AG09309 (cell line): Measurements from ENCODE around the gene IAPP.
"Not testable (repeated sequence)": the region's sequence is repeated elsewhere in the genome, so short reads cannot be mapped to it uniquely, and the experiment has no call there.

Experiments
- DNase-seq: peaks from one replicate; pipeline ENCODE4 v3.0.0-alpha.2; 2010; ENCODE audit warnings: low read depth
- H3K4me3 ChIP-seq: 2 replicates; pipeline ENCODE4 v1.5.1; 2011; ENCODE audit warnings: mild to moderate bottlenecking, low read depth, low read length, moderate library complexity; ENCODE audit not compliant: control insufficient read depth
- TF ChIP-seq, protein P1 (sequence below): IDR thresholded peaks from 2 replicates; pipeline ENCODE4 v1.5.1; 2011; ENCODE audit warnings: mild to moderate bottlenecking, low read depth, low read length, inconsistent platforms; ENCODE audit not compliant: insufficient read depth, control insufficient read depth; ENCODE audit errors: missing control alignments

The IAPP gene

DNA sequence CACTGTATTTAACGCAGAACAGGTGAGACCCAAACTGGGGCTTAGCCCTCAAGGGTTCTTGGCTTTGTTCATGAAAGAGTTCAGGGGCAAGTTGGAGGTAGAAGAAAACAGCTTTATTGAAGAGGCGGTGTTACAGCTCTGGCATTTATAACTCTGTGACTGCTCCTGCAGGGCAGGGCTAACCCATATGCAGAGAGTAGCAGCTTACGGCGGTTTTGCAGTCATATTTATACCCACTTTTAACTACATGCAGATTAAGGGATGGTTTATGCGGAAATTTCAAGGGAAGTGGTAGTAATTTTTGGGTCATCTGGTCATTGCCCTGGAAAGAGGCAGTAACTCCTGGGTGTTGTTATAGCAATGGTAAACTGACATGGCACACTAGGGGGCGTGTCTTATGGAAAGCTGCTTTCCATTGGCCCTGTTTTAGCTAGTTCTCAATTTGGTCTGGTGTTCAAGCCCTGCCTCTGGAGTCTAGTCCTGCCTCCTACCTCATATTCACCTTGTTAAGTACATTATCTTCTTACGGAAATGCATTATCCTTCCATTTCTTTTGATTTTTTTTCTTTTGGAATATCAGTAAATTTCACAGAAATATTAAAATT, 1.8 kb upstream of the IAPP start:
- TF ChIP-seq, protein P1, sequence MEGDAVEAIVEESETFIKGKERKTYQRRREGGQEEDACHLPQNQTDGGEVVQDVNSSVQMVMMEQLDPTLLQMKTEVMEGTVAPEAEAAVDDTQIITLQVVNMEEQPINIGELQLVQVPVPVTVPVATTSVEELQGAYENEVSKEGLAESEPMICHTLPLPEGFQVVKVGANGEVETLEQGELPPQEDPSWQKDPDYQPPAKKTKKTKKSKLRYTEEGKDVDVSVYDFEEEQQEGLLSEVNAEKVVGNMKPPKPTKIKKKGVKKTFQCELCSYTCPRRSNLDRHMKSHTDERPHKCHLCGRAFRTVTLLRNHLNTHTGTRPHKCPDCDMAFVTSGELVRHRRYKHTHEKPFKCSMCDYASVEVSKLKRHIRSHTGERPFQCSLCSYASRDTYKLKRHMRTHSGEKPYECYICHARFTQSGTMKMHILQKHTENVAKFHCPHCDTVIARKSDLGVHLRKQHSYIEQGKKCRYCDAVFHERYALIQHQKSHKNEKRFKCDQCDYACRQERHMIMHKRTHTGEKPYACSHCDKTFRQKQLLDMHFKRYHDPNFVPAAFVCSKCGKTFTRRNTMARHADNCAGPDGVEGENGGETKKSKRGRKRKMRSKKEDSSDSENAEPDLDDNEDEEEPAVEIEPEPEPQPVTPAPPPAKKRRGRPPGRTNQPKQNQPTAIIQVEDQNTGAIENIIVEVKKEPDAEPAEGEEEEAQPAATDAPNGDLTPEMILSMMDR: no peak
- H3K4me3 ChIP-seq: no peak overlapping the region
- no peak for DNase-seq

DNA sequence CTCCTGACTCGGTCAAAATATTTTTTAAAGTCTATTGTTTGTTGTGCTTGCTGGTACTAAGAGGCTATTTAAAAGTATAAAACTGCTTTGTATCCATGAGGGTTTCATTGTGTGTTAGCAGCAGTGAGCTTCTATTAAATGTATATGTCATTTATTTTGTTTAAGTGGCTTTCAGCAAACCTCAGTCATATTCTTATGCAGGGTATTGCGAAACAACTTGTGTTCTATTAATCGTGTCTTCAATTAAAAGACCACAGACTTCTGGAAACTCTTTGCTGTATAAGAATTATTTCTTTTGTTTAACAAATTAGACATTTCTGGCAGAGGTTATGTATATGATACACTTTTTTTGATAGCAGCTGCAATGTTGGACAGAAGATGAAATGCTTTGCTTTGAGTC, 6.5 kb downstream of the IAPP start:
- H3K4me3 ChIP-seq: no peak overlapping the region
- TF ChIP-seq, protein P1: no peak
- DNase-seq: no peak

DNA sequence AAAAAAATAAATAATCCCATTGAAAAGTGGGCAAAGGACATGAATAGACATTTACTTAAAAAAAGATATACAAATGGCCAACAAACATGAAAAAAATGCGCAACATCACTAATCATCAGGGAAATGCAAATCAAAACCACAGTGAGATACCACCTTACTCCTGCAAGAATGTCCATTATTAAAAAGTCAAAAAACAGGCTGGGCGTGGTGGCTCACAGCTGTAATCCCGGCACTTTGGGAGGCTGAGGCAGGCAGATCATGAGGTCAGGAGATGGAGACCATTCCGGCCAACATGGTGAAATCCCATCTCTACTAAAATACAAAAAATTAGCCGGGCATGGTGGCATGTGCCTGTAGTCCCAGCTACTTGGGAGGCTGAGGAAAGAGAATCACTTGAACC, 8.6 kb downstream of the IAPP start:
- not testable (repeated sequence) for DNase-seq, H3K4me3 ChIP-seq

DNA sequence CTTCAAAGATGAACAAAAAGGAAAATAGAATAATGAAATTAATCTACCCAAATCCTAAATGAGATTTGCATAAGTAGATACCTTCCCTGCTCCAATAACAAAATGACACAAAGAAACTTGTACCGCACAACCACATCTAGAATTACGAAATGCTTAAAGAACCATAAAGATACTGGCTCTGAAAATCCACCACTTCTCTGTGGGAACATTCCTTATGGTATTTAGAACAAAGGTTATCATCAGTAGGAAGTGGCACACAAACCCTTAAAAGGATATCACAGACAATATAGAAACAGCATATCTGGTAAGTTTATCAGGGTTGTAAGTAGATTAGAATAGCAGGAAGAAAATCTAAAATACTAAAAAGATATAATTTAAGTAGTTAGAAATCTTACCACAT, 11.6 kb downstream of the IAPP start:
- DNase-seq: no peak
- H3K4me3 ChIP-seq: no peak overlapping the region
- TF ChIP-seq, protein P1: no peak

DNA sequence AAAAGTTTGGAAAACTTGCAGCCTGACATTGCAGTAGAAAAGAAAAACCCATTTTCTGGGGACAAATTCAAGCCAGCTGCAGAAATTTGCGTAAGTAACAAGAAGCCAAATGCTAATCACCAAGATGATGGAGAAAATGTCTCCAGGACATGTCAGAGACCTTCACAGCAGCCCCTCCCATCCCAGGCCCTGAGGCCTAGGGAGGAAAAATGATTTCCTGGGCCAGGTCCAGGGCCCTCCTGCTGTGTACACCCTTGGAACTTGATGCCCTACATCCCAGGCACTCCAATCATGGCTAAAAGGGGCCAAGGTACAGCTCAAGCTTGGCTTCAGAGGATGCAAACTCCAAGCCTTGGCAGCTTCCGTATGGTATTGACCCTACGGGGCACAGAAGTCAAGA, 14.5 kb downstream of the IAPP start:
- TF ChIP-seq, protein P1: no peak

DNA sequence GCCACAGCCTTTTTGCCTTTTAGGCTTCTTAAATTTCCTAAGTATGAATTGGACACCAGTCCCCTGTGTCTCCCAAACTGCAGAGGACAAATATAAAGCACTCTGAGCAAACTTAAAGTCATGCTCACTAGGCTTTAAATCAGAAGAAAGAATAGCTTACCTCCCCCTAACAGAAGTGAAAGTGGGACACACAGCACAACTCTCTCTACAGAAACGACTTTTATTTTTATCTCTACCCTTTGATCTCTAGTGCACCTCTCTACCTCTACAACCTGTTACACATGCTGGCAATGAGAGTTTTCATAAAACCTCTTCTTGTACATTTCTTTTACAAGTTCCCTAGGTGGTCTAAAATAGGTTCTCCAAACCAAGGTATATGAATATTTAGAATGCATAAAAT, 19.7 kb downstream of the IAPP start:
- TF ChIP-seq, protein P1: no peak
- no peak overlapping the region for H3K4me3 ChIP-seq
- DNase-seq: no peak

More for the DNA sequence above, 14.5 kb downstream of the IAPP start:
- no peak for DNase-seq
- no peak overlapping the region for H3K4me3 ChIP-seq

DNA sequence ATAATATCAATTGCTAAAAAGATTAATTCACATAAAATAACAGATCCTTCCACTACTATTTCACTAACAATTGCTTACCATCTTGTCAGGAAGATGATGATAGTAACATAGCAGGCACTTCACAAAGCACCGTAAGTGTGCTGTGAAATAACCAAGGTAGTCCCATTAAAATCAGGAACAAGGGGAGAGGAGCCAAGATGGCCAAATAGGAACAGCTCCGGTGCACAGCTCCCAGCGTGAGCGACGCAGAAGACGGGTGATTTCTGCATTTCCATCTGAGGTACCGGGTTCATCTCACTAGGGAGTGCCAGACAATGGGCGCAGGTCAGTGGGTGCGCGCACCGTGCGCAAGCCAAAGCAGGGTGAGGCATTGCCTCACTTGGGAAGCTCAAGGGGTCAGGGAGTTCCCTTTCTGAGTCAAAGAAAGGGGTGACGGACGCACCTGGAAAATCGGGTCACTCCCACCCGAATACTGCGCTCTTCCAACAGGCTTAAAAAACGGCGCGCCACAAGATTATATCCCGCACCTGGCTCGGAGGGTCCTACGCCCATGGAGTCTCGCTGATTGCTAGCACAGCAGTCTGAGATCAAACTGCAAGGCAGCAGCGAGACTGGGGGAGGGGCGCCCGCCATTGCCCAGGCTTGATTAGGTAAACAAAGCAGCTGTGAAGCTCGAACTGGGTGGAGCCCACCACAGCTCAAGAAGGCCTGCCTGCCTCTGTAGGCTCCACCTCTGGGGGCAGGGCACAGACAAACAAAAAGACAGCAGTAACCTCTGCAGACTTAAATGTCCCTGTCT, 22.3 kb downstream of the IAPP start:
- H3K4me3 ChIP-seq, DNase-seq: not testable (repeated sequence)
